ENCODE data around the gene TMC5. TPM values are rescaled to one million over a fixed set of nuclear protein-coding genes. Genes with fewer than 3 reads are reported as not detected.

The TMC5 gene
- total and polyA plus RNA-seq, 2 experiments from 2014 or later = 2.3 to 4.8 TPM

DNA sequence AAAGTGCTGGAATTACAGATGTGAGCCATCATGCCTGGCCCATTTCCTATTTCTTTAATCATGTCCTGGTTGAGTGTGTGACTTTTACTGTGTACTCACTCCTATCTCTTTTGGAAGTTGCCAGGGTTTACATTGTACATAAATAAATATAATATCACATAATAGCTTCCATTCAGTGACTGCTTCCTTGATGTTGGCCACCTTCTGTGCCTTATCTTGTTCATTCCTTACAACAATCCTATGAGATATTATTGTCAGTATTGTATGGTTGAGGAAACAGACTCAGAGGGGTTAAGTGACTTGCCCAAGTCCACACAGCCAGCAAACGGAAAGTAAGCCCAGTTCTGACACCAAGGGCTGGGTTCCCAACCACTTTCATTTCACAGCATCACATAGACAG lies 16.9 kb downstream of the TMC5 start:
- H3K27me3 ChIP-seq (ENCODE audit: insufficient read depth) = no peaks in the 10 kb centered on the region
- H3K79me2 ChIP-seq (replicated peaks; ENCODE audit: insufficient read depth) = no peaks in the 10 kb centered on the region
- no peaks in the 10 kb centered on the region for H3K9me3 Mint-ChIP-seq
- no peak overlapping the region for H3K27ac ChIP-seq (ENCODE audit: low read depth)
- H3K4me3 ChIP-seq = no peak overlapping the region
- ATAC-seq = no peak
- no peak overlapping the region for H3K4me2 ChIP-seq
- H2AFZ ChIP-seq = no peak overlapping the region
- H3K4me3 Mint-ChIP-seq = no peak overlapping the region
- H3K27me3 Mint-ChIP-seq (ENCODE audit: insufficient read depth, low read depth, poor library complexity) = peaks cover 2% of the 10 kb centered on the region
- H3F3A ChIP-seq (replicated peaks; ENCODE audit: low read depth) = no peaks in the 10 kb centered on the region
- H3K36me3 Mint-ChIP-seq (ENCODE audit: low read depth) = no peaks in the 10 kb centered on the region
- H3K36me3 ChIP-seq (ENCODE audit: insufficient read depth) = no peaks in the 10 kb centered on the region
- peaks cover 7% of the 10 kb centered on the region for H3K4me1 ChIP-seq (ENCODE audit: insufficient read depth)
- no peak for TF ChIP-seq NANOG (IDR thresholded peaks at IDR 0.05; ENCODE audit: borderline replicate concordance)
- no peak for TF ChIP-seq ZNF114 (CRISPR knock-in tag; IDR thresholded peaks at IDR 0.05)
- TF ChIP-seq, protein P1, sequence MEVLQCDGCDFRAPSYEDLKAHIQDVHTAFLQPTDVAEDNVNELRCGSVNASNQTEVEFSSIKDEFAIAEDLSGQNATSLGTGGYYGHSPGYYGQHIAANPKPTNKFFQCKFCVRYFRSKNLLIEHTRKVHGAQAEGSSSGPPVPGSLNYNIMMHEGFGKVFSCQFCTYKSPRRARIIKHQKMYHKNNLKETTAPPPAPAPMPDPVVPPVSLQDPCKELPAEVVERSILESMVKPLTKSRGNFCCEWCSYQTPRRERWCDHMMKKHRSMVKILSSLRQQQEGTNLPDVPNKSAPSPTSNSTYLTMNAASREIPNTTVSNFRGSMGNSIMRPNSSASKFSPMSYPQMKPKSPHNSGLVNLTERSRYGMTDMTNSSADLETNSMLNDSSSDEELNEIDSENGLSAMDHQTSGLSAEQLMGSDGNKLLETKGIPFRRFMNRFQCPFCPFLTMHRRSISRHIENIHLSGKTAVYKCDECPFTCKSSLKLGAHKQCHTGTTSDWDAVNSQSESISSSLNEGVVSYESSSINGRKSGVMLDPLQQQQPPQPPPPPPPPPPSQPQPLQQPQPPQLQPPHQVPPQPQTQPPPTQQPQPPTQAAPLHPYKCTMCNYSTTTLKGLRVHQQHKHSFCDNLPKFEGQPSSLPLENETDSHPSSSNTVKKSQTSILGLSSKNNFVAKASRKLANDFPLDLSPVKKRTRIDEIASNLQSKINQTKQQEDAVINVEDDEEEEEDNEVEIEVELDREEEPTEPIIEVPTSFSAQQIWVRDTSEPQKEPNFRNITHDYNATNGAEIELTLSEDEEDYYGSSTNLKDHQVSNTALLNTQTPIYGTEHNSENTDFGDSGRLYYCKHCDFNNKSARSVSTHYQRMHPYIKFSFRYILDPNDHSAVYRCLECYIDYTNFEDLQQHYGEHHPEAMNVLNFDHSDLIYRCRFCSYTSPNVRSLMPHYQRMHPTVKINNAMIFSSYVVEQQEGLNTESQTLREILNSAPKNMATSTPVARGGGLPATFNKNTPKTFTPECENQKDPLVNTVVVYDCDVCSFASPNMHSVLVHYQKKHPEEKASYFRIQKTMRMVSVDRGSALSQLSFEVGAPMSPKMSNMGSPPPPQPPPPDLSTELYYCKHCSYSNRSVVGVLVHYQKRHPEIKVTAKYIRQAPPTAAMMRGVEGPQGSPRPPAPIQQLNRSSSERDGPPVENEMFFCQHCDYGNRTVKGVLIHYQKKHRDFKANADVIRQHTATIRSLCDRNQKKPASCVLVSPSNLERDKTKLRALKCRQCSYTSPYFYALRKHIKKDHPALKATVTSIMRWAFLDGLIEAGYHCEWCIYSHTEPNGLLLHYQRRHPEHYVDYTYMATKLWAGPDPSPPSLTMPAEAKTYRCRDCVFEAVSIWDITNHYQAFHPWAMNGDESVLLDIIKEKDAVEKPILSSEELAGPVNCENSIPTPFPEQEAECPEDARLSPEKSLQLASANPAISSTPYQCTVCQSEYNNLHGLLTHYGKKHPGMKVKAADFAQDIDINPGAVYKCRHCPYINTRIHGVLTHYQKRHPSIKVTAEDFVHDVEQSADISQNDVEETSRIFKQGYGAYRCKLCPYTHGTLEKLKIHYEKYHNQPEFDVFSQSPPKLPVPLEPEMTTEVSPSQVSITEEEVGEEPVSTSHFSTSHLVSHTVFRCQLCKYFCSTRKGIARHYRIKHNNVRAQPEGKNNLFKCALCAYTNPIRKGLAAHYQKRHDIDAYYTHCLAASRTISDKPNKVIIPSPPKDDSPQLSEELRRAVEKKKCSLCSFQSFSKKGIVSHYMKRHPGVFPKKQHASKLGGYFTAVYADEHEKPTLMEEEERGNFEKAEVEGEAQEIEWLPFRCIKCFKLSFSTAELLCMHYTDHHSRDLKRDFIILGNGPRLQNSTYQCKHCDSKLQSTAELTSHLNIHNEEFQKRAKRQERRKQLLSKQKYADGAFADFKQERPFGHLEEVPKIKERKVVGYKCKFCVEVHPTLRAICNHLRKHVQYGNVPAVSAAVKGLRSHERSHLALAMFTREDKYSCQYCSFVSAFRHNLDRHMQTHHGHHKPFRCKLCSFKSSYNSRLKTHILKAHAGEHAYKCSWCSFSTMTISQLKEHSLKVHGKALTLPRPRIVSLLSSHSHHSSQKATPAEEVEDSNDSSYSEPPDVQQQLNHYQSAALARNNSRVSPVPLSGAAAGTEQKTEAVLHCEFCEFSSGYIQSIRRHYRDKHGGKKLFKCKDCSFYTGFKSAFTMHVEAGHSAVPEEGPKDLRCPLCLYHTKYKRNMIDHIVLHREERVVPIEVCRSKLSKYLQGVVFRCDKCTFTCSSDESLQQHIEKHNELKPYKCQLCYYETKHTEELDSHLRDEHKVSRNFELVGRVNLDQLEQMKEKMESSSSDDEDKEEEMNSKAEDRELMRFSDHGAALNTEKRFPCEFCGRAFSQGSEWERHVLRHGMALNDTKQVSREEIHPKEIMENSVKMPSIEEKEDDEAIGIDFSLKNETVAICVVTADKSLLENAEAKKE (CRISPR knock-in tag; IDR thresholded peaks at IDR 0.05) = no peak
- TF ChIP-seq STAT1 (IDR thresholded peaks at IDR 0.05; ENCODE audit: unreplicated experiment) = no peak
- TF ChIP-seq, protein P2, sequence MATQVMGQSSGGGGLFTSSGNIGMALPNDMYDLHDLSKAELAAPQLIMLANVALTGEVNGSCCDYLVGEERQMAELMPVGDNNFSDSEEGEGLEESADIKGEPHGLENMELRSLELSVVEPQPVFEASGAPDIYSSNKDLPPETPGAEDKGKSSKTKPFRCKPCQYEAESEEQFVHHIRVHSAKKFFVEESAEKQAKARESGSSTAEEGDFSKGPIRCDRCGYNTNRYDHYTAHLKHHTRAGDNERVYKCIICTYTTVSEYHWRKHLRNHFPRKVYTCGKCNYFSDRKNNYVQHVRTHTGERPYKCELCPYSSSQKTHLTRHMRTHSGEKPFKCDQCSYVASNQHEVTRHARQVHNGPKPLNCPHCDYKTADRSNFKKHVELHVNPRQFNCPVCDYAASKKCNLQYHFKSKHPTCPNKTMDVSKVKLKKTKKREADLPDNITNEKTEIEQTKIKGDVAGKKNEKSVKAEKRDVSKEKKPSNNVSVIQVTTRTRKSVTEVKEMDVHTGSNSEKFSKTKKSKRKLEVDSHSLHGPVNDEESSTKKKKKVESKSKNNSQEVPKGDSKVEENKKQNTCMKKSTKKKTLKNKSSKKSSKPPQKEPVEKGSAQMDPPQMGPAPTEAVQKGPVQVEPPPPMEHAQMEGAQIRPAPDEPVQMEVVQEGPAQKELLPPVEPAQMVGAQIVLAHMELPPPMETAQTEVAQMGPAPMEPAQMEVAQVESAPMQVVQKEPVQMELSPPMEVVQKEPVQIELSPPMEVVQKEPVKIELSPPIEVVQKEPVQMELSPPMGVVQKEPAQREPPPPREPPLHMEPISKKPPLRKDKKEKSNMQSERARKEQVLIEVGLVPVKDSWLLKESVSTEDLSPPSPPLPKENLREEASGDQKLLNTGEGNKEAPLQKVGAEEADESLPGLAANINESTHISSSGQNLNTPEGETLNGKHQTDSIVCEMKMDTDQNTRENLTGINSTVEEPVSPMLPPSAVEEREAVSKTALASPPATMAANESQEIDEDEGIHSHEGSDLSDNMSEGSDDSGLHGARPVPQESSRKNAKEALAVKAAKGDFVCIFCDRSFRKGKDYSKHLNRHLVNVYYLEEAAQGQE (IDR thresholded peaks at IDR 0.05; ENCODE audit: unreplicated experiment) = no peak
- TF ChIP-seq, protein P3, sequence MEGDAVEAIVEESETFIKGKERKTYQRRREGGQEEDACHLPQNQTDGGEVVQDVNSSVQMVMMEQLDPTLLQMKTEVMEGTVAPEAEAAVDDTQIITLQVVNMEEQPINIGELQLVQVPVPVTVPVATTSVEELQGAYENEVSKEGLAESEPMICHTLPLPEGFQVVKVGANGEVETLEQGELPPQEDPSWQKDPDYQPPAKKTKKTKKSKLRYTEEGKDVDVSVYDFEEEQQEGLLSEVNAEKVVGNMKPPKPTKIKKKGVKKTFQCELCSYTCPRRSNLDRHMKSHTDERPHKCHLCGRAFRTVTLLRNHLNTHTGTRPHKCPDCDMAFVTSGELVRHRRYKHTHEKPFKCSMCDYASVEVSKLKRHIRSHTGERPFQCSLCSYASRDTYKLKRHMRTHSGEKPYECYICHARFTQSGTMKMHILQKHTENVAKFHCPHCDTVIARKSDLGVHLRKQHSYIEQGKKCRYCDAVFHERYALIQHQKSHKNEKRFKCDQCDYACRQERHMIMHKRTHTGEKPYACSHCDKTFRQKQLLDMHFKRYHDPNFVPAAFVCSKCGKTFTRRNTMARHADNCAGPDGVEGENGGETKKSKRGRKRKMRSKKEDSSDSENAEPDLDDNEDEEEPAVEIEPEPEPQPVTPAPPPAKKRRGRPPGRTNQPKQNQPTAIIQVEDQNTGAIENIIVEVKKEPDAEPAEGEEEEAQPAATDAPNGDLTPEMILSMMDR (conservative IDR thresholded peaks at IDR 0.05; ENCODE audit: low read depth in 2 of 2) = no peak
- no peak for TF ChIP-seq EZH2phosphoT487 (IDR thresholded peaks at IDR 0.05; ENCODE audit: unreplicated experiment)
- TF ChIP-seq POLR2AphosphoS5 (IDR thresholded peaks at IDR 0.05; ENCODE audit: low read depth) = no peak
- TF ChIP-seq, protein P4, sequence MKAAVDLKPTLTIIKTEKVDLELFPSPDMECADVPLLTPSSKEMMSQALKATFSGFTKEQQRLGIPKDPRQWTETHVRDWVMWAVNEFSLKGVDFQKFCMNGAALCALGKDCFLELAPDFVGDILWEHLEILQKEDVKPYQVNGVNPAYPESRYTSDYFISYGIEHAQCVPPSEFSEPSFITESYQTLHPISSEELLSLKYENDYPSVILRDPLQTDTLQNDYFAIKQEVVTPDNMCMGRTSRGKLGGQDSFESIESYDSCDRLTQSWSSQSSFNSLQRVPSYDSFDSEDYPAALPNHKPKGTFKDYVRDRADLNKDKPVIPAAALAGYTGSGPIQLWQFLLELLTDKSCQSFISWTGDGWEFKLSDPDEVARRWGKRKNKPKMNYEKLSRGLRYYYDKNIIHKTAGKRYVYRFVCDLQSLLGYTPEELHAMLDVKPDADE (IDR thresholded peaks at IDR 0.05) = no peak
- no peak for TF ChIP-seq ZNF331 (CRISPR knock-in tag; IDR thresholded peaks at IDR 0.05; ENCODE audit: low read depth)
- no peak for TF ChIP-seq JUNB (IDR thresholded peaks at IDR 0.05; ENCODE audit: unreplicated experiment)
- TF ChIP-seq CREB1 (CRISPR knock-in tag; IDR thresholded peaks at IDR 0.05; ENCODE audit: low read depth) = no peak
- H4K20me1 ChIP-seq (replicated peaks; ENCODE audit: insufficient read depth) = no peaks in the 10 kb centered on the region
- 0 out of 2 replicates have a peak, but pooled peaks cover 5% of the 10 kb centered on the region for H3K9me2 ChIP-seq (ENCODE audit: insufficient read depth)
- no peak overlapping the region for H3K27ac Mint-ChIP-seq
- DNase-seq (ENCODE audit: low spot score) = no peak
- peaks cover 13% of the 10 kb centered on the region for H3K4me1 Mint-ChIP-seq
